HG03280 (cell line): ENCODE measurements around the gene RNF215.
"Not testable (repeated sequence)": the region's sequence is repeated elsewhere in the genome, so short reads cannot be mapped to it uniquely, and the experiment has no call there.

ENCODE experiments used
- ATAC-seq: cut with Tn5 transposase; IDR thresholded peaks from one replicate; pipeline ENCODE4 v1.9.1; 2021; ENCODE audit warnings: mild to moderate bottlenecking, moderate library complexity; ENCODE audit not compliant: unreplicated experiment

The RNF215 gene

GRCh38 chr22:30421695-30422480 lies 34.7 kb upstream of the RNF215 start:
- ATAC-seq, result no peak

DNA sequence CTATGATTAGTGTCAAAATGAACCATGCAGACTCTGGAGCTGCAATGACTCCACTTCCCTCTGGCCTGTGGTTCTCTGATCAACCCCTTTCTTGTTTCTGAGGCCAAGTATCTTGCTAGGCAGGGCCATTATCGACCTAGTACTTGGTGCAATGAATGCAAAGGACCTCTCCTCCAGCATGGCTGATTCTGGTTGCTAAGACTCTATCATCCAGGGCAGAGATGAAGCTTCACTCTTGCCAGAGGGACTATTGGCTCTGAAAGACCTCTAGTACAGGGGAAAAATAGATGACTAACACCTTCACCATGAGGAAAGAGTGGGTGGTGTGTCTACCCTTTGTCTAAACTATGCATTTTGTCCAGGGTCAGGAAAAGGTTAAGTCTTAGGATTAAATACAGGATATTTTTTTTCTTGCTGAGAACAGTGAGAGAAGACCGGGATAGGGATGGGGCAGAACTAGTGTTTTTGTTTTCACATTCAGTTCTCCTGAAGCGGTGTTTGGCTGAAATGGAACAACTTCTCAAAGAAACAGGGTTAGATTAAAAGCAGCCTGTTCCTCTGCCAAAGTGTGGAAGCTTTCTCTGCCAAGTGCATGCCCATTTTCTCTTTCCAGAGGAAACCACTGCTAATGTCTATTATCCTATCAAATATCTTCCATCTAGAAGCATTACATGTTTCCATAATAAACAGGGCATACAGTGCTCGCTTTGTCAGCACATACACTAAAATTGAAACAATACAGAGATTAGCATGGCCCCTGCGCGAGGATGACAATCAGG lies 33.3 kb upstream of the RNF215 start:
- ATAC-seq, result no peak

DNA sequence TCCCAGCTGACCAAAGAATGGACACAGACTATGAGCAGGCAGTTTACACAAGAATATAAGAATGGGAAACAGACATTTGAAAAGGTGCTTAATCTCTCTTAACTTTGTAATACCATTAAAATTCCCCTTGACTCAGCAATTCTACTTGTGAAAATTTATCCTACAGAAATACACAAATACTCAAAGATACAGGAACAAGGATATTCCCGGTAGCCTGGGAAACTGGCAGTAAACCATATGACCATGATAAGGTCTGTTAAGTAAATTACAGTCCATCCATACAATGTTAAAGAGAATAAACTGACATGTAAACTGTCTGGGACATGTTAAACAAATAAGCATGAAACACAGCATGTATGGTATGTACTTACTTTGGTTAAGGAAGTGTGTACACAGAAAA lies 29.6 kb upstream of the RNF215 start:
- ATAC-seq, result no peak

GRCh38 chr22:30416403-30416802 lies 29.2 kb upstream of the RNF215 start:
- ATAC-seq, result no peak

DNA sequence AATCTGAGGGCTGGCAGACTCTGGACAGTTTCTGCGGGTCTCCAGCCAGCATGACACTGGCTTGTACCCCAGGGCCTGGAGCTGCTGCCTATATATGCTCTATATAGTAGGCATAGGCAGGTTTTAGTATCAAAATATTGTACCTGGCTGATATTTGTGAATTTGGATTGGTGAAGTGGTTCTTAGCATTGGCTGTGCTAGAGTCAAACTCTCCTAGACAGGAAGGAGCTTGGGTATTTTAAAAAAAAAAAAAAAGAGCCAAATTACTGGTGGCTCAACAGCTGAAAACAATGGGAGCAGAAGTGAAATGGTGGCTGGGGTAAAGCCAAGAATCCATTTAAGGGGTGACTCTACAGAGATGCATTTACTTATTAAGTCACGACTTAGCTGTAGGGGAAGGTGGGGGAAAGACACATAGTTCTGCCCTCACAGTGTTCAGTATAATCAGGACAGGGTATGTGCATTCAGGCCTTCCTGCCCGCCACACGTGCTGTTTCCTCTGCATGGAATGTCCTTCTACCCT lies 27.4 kb upstream of the RNF215 start:
- no peak for ATAC-seq

DNA sequence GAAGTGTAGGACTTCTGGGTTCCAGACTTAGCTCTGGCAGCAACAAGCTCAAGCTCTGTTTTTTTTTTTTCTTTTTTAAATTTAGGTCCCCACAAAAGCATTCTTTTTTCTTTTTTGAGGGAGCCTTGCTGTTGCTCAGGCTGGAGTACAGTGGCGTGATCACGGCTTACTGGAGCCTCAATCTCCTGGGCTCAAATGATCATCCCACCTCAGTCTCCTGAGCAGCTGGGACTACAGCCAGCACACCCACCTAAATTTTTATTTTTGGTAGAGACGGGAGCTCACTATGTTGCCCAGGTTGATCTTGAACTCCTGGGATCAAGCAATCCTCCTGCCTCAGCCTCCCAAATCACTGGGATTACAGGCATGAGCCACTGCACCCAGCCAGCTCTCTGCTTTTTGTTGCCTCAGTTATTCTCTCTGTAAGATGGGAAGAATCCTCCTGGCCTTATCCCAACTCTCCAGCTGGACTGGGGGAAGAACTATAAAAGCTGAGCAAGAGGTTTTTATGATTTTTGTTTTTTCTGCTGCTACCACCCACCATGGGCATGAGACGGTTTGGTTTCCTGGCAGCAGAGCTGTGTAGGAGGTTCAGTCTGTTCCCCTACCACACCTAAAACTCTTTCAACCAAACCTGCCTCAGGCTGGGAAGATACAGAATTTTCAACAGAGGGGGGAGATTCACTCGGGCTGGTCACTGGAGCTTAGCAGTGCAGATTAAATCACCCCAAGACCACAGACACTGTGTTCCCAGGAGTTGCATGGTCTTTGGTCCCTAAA lies 26.7 kb upstream of the RNF215 start:
- ATAC-seq, result no peak

- ATAC-seq, result no peak
These were observed 25.8 kb upstream of the RNF215 start for GRCh38 chr22:30413001-30413400.

GRCh38 chr22:30411780-30412179 lies 24.6 kb upstream of the RNF215 start:
- no peak for ATAC-seq

DNA sequence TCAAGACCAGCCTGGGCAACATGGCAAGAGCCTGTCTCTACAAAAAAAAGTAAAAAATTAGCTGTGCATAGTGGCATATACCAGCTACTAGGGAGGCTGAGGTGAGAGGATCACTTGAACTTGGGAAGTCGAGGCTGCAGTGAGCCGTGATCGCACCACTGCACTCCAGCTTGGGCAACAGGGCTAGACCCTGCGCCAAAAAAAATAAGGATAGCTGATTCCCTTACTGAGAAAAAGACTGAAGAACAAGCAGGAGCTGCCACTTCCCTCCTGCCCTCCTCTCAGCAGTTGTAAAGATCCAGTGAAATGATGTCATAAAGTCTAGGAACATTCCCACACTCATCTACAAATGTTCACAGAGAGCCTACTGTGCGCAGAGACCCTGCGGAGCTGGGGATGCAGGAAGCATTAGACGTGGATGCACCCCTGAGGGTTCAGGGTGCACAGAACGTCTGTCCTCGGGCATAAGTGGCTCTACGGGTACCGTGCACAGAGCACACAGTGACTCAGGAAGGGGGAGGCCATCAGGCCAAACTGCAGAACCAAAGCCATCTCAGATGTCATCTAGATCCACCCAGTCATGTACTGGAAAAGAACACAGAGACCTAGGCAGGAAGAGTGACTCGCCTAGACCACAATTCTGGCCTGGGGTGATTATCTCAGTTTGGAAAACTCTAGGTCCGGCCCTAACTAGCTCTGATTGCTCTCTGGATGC lies 21.3 kb upstream of the RNF215 start:
- ATAC-seq, result no peak

- ATAC-seq, result no peak
These were observed 19.2 kb upstream of the RNF215 start for GRCh38 chr22:30406400-30406799.

DNA sequence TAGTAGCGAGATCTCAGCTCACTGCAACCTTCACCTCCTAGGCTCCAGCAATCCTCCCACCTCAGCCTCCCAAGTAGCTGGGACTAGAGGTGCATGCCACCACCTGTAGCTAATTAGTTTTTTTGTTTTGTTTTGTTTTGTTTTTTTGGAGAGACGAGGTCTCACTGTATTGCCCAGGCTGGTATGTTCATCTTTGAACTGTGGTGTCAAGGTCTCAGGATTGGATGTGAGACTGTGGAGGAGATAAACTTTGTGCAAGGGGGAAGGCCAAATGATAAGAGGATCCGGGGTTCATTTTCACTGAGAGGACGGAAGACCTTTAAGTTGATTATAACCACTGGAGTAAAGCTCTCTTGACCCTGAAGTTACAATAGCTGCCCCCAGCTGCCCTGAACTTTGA lies 18.5 kb upstream of the RNF215 start:
- no peak for ATAC-seq

GRCh38 chr22:30404307-30404706 lies 17.1 kb upstream of the RNF215 start:
- ATAC-seq, result no peak

GRCh38 chr22:30402766-30403104 lies 15.5 kb upstream of the RNF215 start:
- ATAC-seq, result not testable (repeated sequence)

- ATAC-seq, result no peak
These were observed 15.0 kb upstream of the RNF215 start for GRCh38 chr22:30402028-30402765.

DNA sequence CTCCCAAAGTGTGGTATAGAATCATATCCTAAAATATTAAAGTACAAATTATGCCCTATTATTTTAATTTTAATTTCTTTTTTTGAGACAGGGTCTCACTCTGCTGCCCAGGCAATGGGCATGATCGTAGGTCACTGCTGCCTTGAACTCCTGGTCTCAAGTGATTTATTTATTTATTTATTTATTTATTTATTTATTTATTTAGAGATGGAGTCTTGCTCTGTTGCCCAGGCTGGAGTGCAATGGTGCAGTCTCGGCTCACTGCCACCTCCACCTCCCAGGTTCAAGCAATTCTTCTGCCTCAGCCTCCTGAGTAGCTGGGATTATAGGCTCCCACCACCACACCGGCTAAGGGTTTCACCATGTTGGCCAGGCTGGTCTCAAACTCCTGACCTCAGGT lies 13.8 kb upstream of the RNF215 start:
- not testable (repeated sequence) for ATAC-seq

DNA sequence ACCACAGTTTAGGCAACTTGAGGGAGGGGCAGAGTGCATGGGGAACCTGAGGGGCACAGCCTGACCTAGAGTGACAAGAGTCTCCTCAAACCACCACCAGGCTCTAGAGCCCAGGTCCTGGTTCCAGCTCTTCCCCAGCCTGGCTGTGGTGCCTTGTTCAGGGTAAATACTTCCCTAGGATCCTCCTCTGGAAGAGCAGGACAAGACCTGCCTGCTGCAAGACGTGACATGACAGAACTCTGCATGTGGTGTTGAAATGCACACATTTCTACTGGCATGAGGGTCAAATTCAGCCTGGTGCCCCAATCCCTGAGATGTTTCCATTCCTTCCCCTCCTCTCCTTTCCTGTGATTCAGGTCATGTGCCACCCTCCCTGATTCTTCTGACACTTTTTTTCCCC lies 12.9 kb upstream of the RNF215 start:
- no peak for ATAC-seq

GRCh38 chr22:30399718-30400117 lies 12.5 kb upstream of the RNF215 start:
- no peak for ATAC-seq

- ATAC-seq, result no peak
These were observed 11.8 kb upstream of the RNF215 start for GRCh38 chr22:30398685-30399680.
